ENCODE measurements around the gene BCAP31.

DNA sequence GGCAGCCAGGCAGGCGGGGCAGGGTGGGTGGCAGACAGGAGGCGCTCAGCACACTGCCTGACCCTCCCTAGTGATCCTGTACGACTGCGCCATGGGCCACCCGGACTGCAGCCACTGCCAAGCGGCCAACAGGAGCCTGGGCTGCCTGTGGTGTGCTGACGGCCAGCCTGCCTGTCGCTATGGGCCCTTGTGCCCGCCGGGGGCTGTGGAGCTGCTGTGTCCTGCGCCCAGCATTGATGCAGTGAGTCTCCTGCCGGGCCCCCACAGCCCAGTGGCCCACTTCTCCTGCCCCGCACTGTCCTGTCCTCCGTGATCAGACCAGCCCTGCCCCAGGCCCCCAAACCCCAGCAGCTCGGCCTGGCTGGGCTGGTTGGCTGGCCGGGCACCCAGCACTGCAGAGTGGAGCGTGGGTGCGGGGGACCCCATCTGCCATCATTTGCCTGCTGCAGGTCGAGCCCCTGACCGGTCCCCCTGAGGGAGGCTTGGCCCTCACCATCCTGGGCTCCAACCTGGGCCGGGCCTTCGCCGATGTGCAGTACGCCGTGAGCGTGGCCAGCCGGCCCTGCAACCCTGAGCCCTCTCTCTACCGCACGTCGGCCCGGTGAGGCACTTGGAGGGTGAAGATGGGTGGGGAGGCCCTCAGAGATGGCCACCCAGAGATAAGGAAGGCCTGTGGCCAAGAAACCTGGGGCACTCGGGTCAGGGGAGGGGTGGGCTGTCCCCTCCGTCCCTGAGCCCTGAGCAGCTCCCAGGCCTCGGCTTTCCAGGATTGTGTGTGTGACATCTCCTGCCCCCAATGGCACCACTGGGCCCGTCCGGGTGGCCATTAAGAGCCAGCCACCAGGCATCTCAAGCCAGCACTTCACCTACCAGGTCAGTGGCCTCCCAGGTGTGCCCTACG, 47.5 kb upstream of the BCAP31 start:
- TF ChIP-seq, protein P1, sequence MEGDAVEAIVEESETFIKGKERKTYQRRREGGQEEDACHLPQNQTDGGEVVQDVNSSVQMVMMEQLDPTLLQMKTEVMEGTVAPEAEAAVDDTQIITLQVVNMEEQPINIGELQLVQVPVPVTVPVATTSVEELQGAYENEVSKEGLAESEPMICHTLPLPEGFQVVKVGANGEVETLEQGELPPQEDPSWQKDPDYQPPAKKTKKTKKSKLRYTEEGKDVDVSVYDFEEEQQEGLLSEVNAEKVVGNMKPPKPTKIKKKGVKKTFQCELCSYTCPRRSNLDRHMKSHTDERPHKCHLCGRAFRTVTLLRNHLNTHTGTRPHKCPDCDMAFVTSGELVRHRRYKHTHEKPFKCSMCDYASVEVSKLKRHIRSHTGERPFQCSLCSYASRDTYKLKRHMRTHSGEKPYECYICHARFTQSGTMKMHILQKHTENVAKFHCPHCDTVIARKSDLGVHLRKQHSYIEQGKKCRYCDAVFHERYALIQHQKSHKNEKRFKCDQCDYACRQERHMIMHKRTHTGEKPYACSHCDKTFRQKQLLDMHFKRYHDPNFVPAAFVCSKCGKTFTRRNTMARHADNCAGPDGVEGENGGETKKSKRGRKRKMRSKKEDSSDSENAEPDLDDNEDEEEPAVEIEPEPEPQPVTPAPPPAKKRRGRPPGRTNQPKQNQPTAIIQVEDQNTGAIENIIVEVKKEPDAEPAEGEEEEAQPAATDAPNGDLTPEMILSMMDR (conservative IDR thresholded peaks at IDR 0.05; ENCODE audit: low read depth, low read length): no peak
- no peak for TF ChIP-seq EZH2 (IDR thresholded peaks at IDR 0.05; ENCODE audit: borderline replicate concordance, low read depth, low read length, poor library complexity, severe bottlenecking)
